Naive B cell (primary cell): Measurements from ENCODE around the gene HUWE1. TPM values are rescaled to one million over a fixed set of nuclear protein-coding genes. Genes with fewer than 3 reads are reported as not detected.
"Not testable (repeated sequence)": the region's sequence is repeated elsewhere in the genome, so short reads cannot be mapped to it uniquely, and the experiment has no call there.

Experiments used
- ATAC-seq, 2 donors: fragments of 150-1000 bp; cut with Tn5 transposase; 2 replicates each; pipeline ENCODE4 v1.10.0; 2021; ENCODE audit warnings: low read depth in 2 of 2, mild to moderate bottlenecking in 2 of 2, moderate library complexity in 2 of 2
- DNase-seq: peaks from one replicate; pipeline ENCODE4 v3.0.0; 2022
- H3K27ac Mint-ChIP-seq, 6 donors: one replicate each; pipeline ENCODE4 v1.8.0; 2020 to 2022; ENCODE audit warnings: mild to moderate bottlenecking in 6 of 6, mixed read lengths in 6 of 6, moderate library complexity in 5 of 6, inconsistent platforms in 2 of 6
- H3K27me3 Mint-ChIP-seq, 3 donors: one replicate each; pipeline ENCODE4 v1.8.0; 2021 to 2022; ENCODE audit warnings: mixed read lengths in 3 of 3, mild to moderate bottlenecking in 1 of 3
- H3K36me3 Mint-ChIP-seq, 2 donors: one replicate each; pipeline ENCODE4 v1.8.0; 2020 to 2022; ENCODE audit warnings: mixed read lengths in 2 of 2, inconsistent platforms in 1 of 2, mild to moderate bottlenecking in 1 of 2
- H3K4me1 Mint-ChIP-seq, 3 donors: one replicate each; pipeline ENCODE4 v1.8.0; 2020 to 2022; ENCODE audit warnings: mixed read lengths in 3 of 3, inconsistent platforms in 1 of 3, mild to moderate bottlenecking in 1 of 3, moderate library complexity in 1 of 3
- H3K4me3 Mint-ChIP-seq, 8 donors: one replicate each; pipeline ENCODE4 v1.8.0; 2020 to 2022; ENCODE audit warnings: mild to moderate bottlenecking in 8 of 8, mixed read lengths in 8 of 8, moderate library complexity in 8 of 8, inconsistent platforms in 2 of 8
- H3K9me3 Mint-ChIP-seq, 7 donors: one replicate each; pipeline ENCODE4 v1.8.0; 2020 to 2022; ENCODE audit warnings: mixed read lengths in 7 of 7, mild to moderate bottlenecking in 5 of 7, inconsistent platforms in 2 of 7, moderate library complexity in 1 of 7
- polyA plus RNA-seq, 6 donors: library from polyadenylated mRNA; unstranded; fragments of 300-500 nt; fragmentation: Illumina TruSeq; gene quantifications; one replicate each; pipeline ENCODE4 v1.2.3, GENCODE V29; 2021; ENCODE audit warnings: low read depth in 6 of 6

Gene HUWE1
- polyA plus RNA-seq, 6 donors from 2014 or later, result 7.6 to 14.2 (median 11.3) TPM

DNA sequence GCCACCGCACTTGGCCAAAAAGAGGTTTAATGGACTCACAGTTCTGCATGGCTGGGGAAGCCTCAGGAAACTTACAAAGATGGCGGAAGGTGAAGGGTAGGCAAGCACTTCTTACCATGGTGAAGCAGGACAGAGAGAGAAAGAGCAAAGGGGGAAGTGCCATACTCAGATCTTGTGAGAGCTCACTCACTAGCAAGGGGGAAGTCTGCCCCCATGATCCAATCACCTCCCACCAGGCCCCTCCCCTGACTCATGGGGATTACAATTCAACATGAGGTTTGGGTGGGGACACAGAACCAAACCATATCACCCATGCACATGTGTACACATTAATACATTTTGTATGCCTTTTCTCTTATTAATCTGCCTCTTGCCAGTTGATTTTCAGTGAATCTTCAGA lies 175.2 kb downstream of the HUWE1 start:
- H3K36me3 Mint-ChIP-seq, result peaks cover 0 to 4% of the 10 kb centered on the region in 2 donors
- no peak overlapping the region for H3K27ac Mint-ChIP-seq

DNA sequence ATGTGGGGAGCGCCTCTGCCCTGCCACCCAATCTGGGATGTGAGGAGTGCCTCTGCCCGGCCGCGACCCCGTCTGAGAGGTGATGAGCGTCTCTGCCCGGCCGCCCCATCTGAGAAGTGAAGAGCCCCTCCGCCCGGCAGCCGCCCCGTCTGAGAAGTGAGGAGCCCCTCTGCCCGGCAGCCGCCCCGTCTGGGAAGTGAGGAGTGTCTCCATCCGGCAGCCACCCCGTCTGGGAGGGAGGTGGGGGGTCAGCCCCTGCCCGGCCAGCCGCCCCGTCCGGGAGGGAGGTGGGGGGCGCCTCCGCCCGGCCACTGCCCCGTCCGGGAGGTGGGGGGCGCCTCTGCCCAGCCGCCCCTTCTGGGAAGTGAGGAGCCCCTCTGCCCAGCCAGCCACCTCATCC lies 182.5 kb downstream of the HUWE1 start:
- not testable (repeated sequence) for ATAC-seq, H3K9me3 Mint-ChIP-seq, H3K36me3 Mint-ChIP-seq, H3K27ac Mint-ChIP-seq, H3K4me3 Mint-ChIP-seq, DNase-seq, H3K27me3 Mint-ChIP-seq, H3K4me1 Mint-ChIP-seq

More for the DNA sequence above, 175.2 kb downstream of the HUWE1 start:
- Mint-ChIP-seq H3K4me1 (no peaks in the 10 kb centered on the region), H3K27me3 (no peaks in the 10 kb centered on the region), H3K4me3 (no peak overlapping the region), H3K9me3 (peaks cover 0 to 9% (median 2%) of the 10 kb centered on the region in 7 donors)
- DNase-seq, result no peak
- no peak for ATAC-seq

DNA sequence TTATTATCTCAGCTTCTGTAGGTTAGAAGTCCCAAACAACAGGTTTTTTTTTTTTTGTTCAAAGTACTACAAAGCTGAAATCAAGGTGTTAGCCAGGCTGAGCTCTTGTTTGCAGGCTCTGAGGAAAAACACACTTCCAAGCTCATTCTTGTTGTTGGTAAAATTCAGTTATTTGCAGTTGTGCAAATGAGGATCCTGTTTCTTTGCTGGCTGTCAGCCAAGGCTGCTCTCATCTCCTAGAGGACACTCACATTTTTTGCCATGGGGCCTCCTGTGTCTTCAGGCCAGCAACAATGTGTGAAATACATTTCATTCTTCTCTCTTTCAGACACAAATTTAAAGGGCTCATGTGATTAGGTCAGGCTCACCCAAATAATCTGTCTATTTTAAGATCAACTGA lies 192.1 kb downstream of the HUWE1 start:
- Mint-ChIP-seq H3K4me1 (no peaks in the 10 kb centered on the region), H3K36me3 (no peaks in the 10 kb centered on the region), H3K9me3 (peaks cover 0 to 2% (median 0%) of the 10 kb centered on the region in 7 donors), H3K27me3 (peaks cover 0 to 25% (median 3%) of the 10 kb centered on the region in 3 donors), H3K4me3 (no peak overlapping the region), H3K27ac (no peak overlapping the region)
- no peak for ATAC-seq
- no peak for DNase-seq

DNA sequence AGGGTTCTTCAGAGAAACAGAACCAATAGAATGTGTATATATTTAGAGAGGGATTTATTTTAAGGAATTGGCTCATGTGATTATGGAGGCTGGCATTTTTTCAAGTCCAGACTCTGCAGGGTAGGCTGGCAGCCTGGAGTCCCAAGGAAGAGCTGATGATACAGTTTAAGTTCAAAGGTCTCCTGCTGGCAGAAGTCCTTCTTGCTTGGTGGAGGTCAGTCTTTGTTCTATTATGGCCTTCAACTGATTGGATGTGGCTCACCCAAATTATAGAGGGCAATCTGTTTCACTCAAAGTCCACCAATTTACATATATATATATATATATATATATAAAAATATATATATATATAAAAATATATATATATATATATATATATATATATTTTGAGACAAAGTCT lies 200.2 kb downstream of the HUWE1 start:
- Mint-ChIP-seq H3K27ac (no peak overlapping the region), H3K4me3 (no peak overlapping the region), H3K27me3 (peaks cover 2 to 29% (median 8%) of the 10 kb centered on the region in 3 donors), H3K4me1 (peaks cover 0 to 5% (median 0%) of the 10 kb centered on the region in 3 donors), H3K9me3 (no peaks in the 10 kb centered on the region), H3K36me3 (no peaks in the 10 kb centered on the region)
- ATAC-seq (no peak), DNase-seq (no peak)

DNA sequence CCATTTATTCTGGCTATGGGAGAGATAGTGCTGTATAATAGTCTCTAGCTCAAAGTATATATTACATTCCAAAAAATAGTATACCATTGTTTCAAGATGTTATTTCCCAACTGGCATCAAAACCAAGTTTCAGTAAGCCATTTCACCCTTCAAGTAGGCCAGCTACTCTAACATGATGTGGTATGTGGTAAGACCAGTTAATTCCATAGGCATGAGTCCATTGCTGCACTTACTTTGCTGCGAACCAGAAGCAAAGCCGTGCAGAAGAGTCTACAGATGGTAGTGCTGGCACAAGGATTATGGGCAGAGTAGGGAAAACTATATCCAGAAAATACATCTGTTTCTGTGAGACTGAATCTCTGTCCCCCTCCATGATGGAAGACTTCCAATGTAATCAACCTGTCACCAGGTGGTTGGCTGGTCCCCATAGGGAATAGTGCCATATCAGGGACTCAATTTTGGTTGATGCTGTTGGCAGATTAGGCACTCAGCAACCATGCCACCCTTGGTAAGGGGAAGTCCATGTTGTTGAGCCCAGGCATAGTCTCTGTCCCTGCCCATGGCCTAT lies 202.6 kb downstream of the HUWE1 start:
- ATAC-seq (no peak), DNase-seq (no peak)
- Mint-ChIP-seq H3K27ac (no peak overlapping the region), H3K27me3 (peaks cover 4 to 22% (median 9%) of the 10 kb centered on the region in 3 donors), H3K9me3 (no peaks in the 10 kb centered on the region), H3K36me3 (no peaks in the 10 kb centered on the region), H3K4me1 (peaks cover 0 to 7% (median 0%) of the 10 kb centered on the region in 3 donors), H3K4me3 (no peak overlapping the region)

DNA sequence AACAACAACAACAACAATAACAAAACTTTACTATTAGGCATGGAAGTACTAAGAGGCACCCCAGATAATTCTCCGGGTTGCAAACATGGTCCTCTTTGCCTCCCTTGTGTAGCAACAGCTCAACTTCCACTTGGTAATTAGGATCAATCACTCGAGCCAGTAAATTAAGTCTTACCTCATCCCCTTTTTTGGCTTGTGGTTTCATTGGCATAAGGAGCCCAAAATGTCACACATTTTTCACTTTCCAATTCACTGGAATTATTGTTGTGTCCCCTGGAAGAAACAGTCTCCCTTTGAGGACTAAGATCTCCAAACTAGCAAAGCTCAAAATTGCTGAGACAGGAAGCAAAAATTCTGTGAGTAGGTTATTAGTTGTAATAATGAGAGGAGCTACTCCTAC lies 203.1 kb downstream of the HUWE1 start:
- Mint-ChIP-seq H3K36me3 (peaks cover 0 to 2% of the 10 kb centered on the region in 2 donors), H3K9me3 (peaks cover 0 to 4% (median 0%) of the 10 kb centered on the region in 7 donors), H3K27me3 (peaks cover 4 to 25% (median 11%) of the 10 kb centered on the region in 3 donors), H3K27ac (no peak overlapping the region), H3K4me1 (peaks cover 0 to 7% (median 0%) of the 10 kb centered on the region in 3 donors), H3K4me3 (no peak overlapping the region)
- DNase-seq (no peak), ATAC-seq (no peak)
